Ascending aorta (tissue), 2 donors: Measurements from ENCODE around the gene TMEM17. TPM values are rescaled to one million over a fixed set of nuclear protein-coding genes. Genes with fewer than 3 reads are reported as not detected.

ENCODE experiments used
- DNase-seq, 2 donors: peaks; one replicate each; pipeline ENCODE4 v3.0.0-alpha.2; 2019; ENCODE audit warnings: low spot score in 2 of 2
- H3K27ac ChIP-seq, 2 donors: fragments of 200-600 bp; sonication (generic); one replicate each; pipeline ENCODE4 v1.5.1; 2016 to 2017; ENCODE audit warnings: mild to moderate bottlenecking in 1 of 2
- H3K27me3 ChIP-seq: fragments of 200-600 bp; sonication (generic); one replicate; pipeline ENCODE4 v1.5.1; 2017
- H3K36me3 ChIP-seq, 2 donors: fragments of 200-600 bp; sonication (generic); one replicate each; pipeline ENCODE4 v1.5.1; 2016
- H3K4me1 ChIP-seq, 2 donors: fragments of 200-600 bp; sonication (generic); one replicate each; pipeline ENCODE4 v1.5.1; 2016 to 2017; ENCODE audit warnings: mild to moderate bottlenecking in 1 of 2
- H3K4me3 ChIP-seq, 2 donors: fragments of 200-600 bp; sonication (generic); one replicate each; pipeline ENCODE4 v1.5.1; 2016 to 2017; ENCODE audit warnings: mild to moderate bottlenecking in 1 of 2
- H3K9me3 ChIP-seq, 2 donors: fragments of 200-600 bp; sonication (generic); one replicate each; pipeline ENCODE4 v1.5.1; 2016
- CTCF ChIP-seq, 3 experiments: fragments of 200-600 bp in 2 of 3; fragments of 450-650 bp in 1 of 3; sonication (generic) in 2 of 3; IDR thresholded peaks; one replicate each; pipeline ENCODE4 v1.5.1; 2016 to 2019; ENCODE audit warnings: antibody characterized with exemption in 3 of 3, mild to moderate bottlenecking in 1 of 3, moderate library complexity in 1 of 3
- intact Hi-C: fragments of 100-400 bp; cut with DNase I; formaldehyde crosslinking; loops from one replicate; pipeline ENCODE4 v1.15.1; 2023
- total RNA-seq: library from RNA; depleted of rRNA; stranded (reverse); fragments of >200 nt; gene quantifications from one replicate; pipeline ENCODE4 v1.1.0, GENCODE V29; 2016

The TMEM17 gene
- total RNA-seq, 1 donor from 2014 or later: not detected

- TF ChIP-seq CTCF (IDR thresholded peaks at IDR 0.05): no peak
- no peak for DNase-seq
- Histone ChIP-seq H3K36me3 (no peaks in the 10 kb centered on the region), H3K4me1 (no peaks in the 10 kb centered on the region), H3K27ac (no peak overlapping the region), H3K9me3 (no peaks in the 10 kb centered on the region), H3K27me3 (no peaks in the 10 kb centered on the region), H3K4me3 (no peak overlapping the region)
- intact Hi-C loops: no loop called here
Measured at GRCh38 chr2:62531594-62531993, 25.6 kb upstream of the TMEM17 start.

- Histone ChIP-seq H3K9me3 (no peaks in the 10 kb centered on the region), H3K27ac (no peak overlapping the region), H3K27me3 (no peaks in the 10 kb centered on the region), H3K36me3 (no peaks in the 10 kb centered on the region), H3K4me3 (no peak overlapping the region), H3K4me1 (no peaks in the 10 kb centered on the region)
- no peak for TF ChIP-seq CTCF (IDR thresholded peaks at IDR 0.05)
- intact Hi-C loops: no loop called here
- no peak for DNase-seq
Measured at GRCh38 chr2:62529758-62530157, 23.8 kb upstream of the TMEM17 start.

GRCh38 chr2:62527478-62528210 lies 21.6 kb upstream of the TMEM17 start:
- no peaks in the 10 kb centered on the region for H3K36me3 ChIP-seq
- DNase-seq: no peak
- no peaks in the 10 kb centered on the region for H3K9me3 ChIP-seq
- intact Hi-C loops: no loop called here
- no peaks in the 10 kb centered on the region for H3K4me1 ChIP-seq
- no peak for TF ChIP-seq CTCF (IDR thresholded peaks at IDR 0.05)
- H3K4me3 ChIP-seq: no peak overlapping the region
- H3K27me3 ChIP-seq: no peaks in the 10 kb centered on the region
- no peak overlapping the region for H3K27ac ChIP-seq

GRCh38 chr2:62526531-62527381 lies 20.8 kb upstream of the TMEM17 start:
- no peak overlapping the region for H3K4me3 ChIP-seq
- H3K27ac ChIP-seq: no peak overlapping the region
- intact Hi-C loops: no loop called here
- H3K27me3 ChIP-seq: no peaks in the 10 kb centered on the region
- no peak for DNase-seq
- no peaks in the 10 kb centered on the region for H3K4me1 ChIP-seq
- H3K36me3 ChIP-seq: no peaks in the 10 kb centered on the region
- H3K9me3 ChIP-seq: no peaks in the 10 kb centered on the region
- no peak for TF ChIP-seq CTCF (IDR thresholded peaks at IDR 0.05)

GRCh38 chr2:62525549-62526269 lies 19.7 kb upstream of the TMEM17 start:
- H3K9me3 ChIP-seq: no peaks in the 10 kb centered on the region
- no peak for TF ChIP-seq CTCF (IDR thresholded peaks at IDR 0.05)
- intact Hi-C loops: no loop called here
- H3K4me3 ChIP-seq: no peak overlapping the region
- H3K27me3 ChIP-seq: no peaks in the 10 kb centered on the region
- H3K36me3 ChIP-seq: no peaks in the 10 kb centered on the region
- H3K4me1 ChIP-seq: no peaks in the 10 kb centered on the region
- H3K27ac ChIP-seq: no peak overlapping the region
- DNase-seq: no peak
